DND-41 (cell line): ENCODE results near the gene NRL.
A peak's percentile ranks its signal among the peaks of the same experiment; 100 is the strongest.

Source experiments
- ATAC-seq: fragments of 200-7000 bp; cut with Tn5 transposase; 3 replicates; pipeline ENCODE4 v1.9.1; 2021; ENCODE audit warnings: low read depth; ENCODE audit not compliant: insufficient read depth
- DNase-seq: peaks from one replicate; pipeline ENCODE4 v3.0.0-alpha.2; 2020
- H2AFZ ChIP-seq: 2 replicates; pipeline ENCODE4 v1.6.0; 2012; ENCODE audit warnings: low read depth, low read length
- H3K27ac ChIP-seq: 2 replicates; pipeline ENCODE4 v1.5.1; 2012; ENCODE audit warnings: low read length, inconsistent platforms
- H3K27me3 ChIP-seq: fragments of 200-600 bp; sonication (generic); 2 replicates; pipeline ENCODE4 v1.6.0; 2012; ENCODE audit warnings: low read length, mild to moderate bottlenecking, inconsistent platforms; ENCODE audit not compliant: insufficient read depth, poor library complexity
- H3K36me3 ChIP-seq: 2 replicates; pipeline ENCODE4 v1.5.1; 2012; ENCODE audit warnings: low read length, inconsistent platforms; ENCODE audit not compliant: insufficient read depth
- H3K4me1 ChIP-seq: 2 replicates; pipeline ENCODE4 v1.5.1; 2012; ENCODE audit warnings: mild to moderate bottlenecking, low read length; ENCODE audit not compliant: insufficient read depth
- H3K4me2 ChIP-seq: 2 replicates; pipeline ENCODE4 v1.6.0; 2012; ENCODE audit warnings: mild to moderate bottlenecking, moderate library complexity, low read length, inconsistent platforms; ENCODE audit not compliant: insufficient read depth
- H3K4me3 ChIP-seq, 2 experiments: fragments of 200-600 bp in 1 of 2; shearing (Covaris generic) in 1 of 2; 2 replicates each; pipeline ENCODE4 v1.5.1; 2012 to 2016; ENCODE audit warnings: inconsistent platforms in 2 of 2, low read length in 2 of 2, mild to moderate bottlenecking in 2 of 2, low read depth in 1 of 2, moderate library complexity in 1 of 2
- H3K79me2 ChIP-seq: 2 replicates; pipeline ENCODE4 v1.6.0; 2012; ENCODE audit warnings: low read length, inconsistent platforms; ENCODE audit not compliant: insufficient read depth
- H3K9ac ChIP-seq: 2 replicates; pipeline ENCODE4 v1.6.0; 2012; ENCODE audit warnings: low read depth, mild to moderate bottlenecking, inconsistent platforms, low read length, moderate library complexity
- H3K9me3 ChIP-seq: 2 replicates; pipeline ENCODE4 v1.5.1; 2012; ENCODE audit warnings: low read length, moderate library complexity, mild to moderate bottlenecking, inconsistent platforms; ENCODE audit not compliant: insufficient read depth, severe bottlenecking
- H4K20me1 ChIP-seq: 2 replicates; pipeline ENCODE4 v1.6.0; 2012; ENCODE audit warnings: low read length; ENCODE audit not compliant: insufficient read depth
- CTCF ChIP-seq: IDR thresholded peaks from 2 replicates; pipeline ENCODE4 v1.5.1; 2012; ENCODE audit warnings: borderline replicate concordance, low read length, moderate library complexity, mild to moderate bottlenecking; ENCODE audit not compliant: poor library complexity, severe bottlenecking; ENCODE audit errors: extremely low read depth
- EZH2 ChIP-seq: IDR thresholded peaks from 3 replicates; pipeline ENCODE4 v1.6.1; 2012; ENCODE audit warnings: borderline replicate concordance, low read depth, mild to moderate bottlenecking, moderate library complexity, low read length, inconsistent platforms; ENCODE audit not compliant: severe bottlenecking

Gene NRL

GRCh38 chr14:24150993-24151392 is 36.2 kb upstream of the NRL start:
- Histone ChIP-seq H3K9ac (no peak overlapping the region), H3K36me3 (peaks cover 71% of the 10 kb centered on the region), H3K27me3 (no peaks in the 10 kb centered on the region), H3K4me3 (no peak overlapping the region), H3K27ac (no peak overlapping the region), H3K79me2 (peaks cover 30% of the 10 kb centered on the region), H3K4me2 (no peak overlapping the region), H3K9me3 (no peaks in the 10 kb centered on the region), H2AFZ (no peak overlapping the region), H3K4me1 (peaks cover 26% of the 10 kb centered on the region), H4K20me1 (peaks cover 23% of the 10 kb centered on the region)
- TF ChIP-seq EZH2 (no peak), CTCF (no peak)
- no peak for DNase-seq
- no peak for ATAC-seq

- Histone ChIP-seq H3K4me1 (peaks cover 30% of the 10 kb centered on the region), H3K27me3 (no peaks in the 10 kb centered on the region), H3K4me3 (no peak overlapping the region), H3K4me2 (no peak overlapping the region), H4K20me1 (peaks cover 24% of the 10 kb centered on the region), H3K9ac (no peak overlapping the region), H3K9me3 (no peaks in the 10 kb centered on the region), H3K27ac (no peak overlapping the region), H2AFZ (no peak overlapping the region), H3K79me2 (peaks cover 35% of the 10 kb centered on the region), H3K36me3 (peaks cover 67% of the 10 kb centered on the region)
- no peak for TF ChIP-seq EZH2
- TF ChIP-seq CTCF: no peak
- no peak for DNase-seq
- no peak for ATAC-seq
Observed at GRCh38 chr14:24150567-24150966, 35.8 kb upstream of the NRL start.

GRCh38 chr14:24150061-24150460 is 35.3 kb upstream of the NRL start:
- TF ChIP-seq EZH2: no peak
- no peak for TF ChIP-seq CTCF
- no peaks in the 10 kb centered on the region for H3K9me3 ChIP-seq
- H3K36me3 ChIP-seq: peaks cover 66% of the 10 kb centered on the region
- H3K4me1 ChIP-seq: peaks cover 35% of the 10 kb centered on the region
- no peak overlapping the region for H3K27ac ChIP-seq
- peaks cover 40% of the 10 kb centered on the region for H3K79me2 ChIP-seq
- no peaks in the 10 kb centered on the region for H3K27me3 ChIP-seq
- H3K4me3 ChIP-seq: no peak overlapping the region
- DNase-seq (no peak), ATAC-seq (no peak)
- H2AFZ ChIP-seq: no peak overlapping the region
- H4K20me1 ChIP-seq: peaks cover 28% of the 10 kb centered on the region
- no peak overlapping the region for H3K4me2 ChIP-seq
- H3K9ac ChIP-seq: no peak overlapping the region

GRCh38 chr14:24149302-24149969 is 34.7 kb upstream of the NRL start:
- ATAC-seq (no peak), DNase-seq (no peak)
- no peak overlapping the region for H3K27ac ChIP-seq
- H4K20me1 ChIP-seq: peaks cover 28% of the 10 kb centered on the region
- TF ChIP-seq CTCF: no peak
- no peak for TF ChIP-seq EZH2
- H3K27me3 ChIP-seq: no peaks in the 10 kb centered on the region
- peak overlapping the region; percentile 28; the same call in 1 of the 2 replicates for H3K4me2 ChIP-seq
- no peaks in the 10 kb centered on the region for H3K9me3 ChIP-seq
- peaks cover 41% of the 10 kb centered on the region for H3K4me1 ChIP-seq
- no peak overlapping the region for H3K9ac ChIP-seq
- H2AFZ ChIP-seq: no peak overlapping the region
- no peak overlapping the region for H3K4me3 ChIP-seq
- H3K36me3 ChIP-seq: peaks cover 66% of the 10 kb centered on the region
- H3K79me2 ChIP-seq: peaks cover 46% of the 10 kb centered on the region
